ENCODE measurements around the gene SLC5A3.

SLC5A3 gene

GRCh38 chr21:34071683-34072082 is 1.7 kb upstream of the SLC5A3 start:
- DNase-seq (ENCODE audit: low read depth): no peak
- no peak overlapping the region for H3K4me3 ChIP-seq (ENCODE audit: control insufficient read depth, low read depth, low read length)
- TF ChIP-seq CTCF (IDR thresholded peaks at IDR 0.05; ENCODE audit: control insufficient read depth, insufficient read depth, low read depth, low read length, missing control alignments): no peak

GRCh38 chr21:34072145-34073031 is 990 bp upstream of the SLC5A3 start:
- H3K4me3 ChIP-seq (ENCODE audit: control insufficient read depth, low read depth, low read length): peak overlapping the region; percentile 34
- no peak for TF ChIP-seq CTCF (IDR thresholded peaks at IDR 0.05; ENCODE audit: control insufficient read depth, insufficient read depth, low read depth, low read length, missing control alignments)

GRCh38 chr21:34073749-34074282 is 438 bp downstream of the SLC5A3 start:
- DNase-seq (ENCODE audit: low read depth): no peak

More at GRCh38 chr21:34072145-34073031, 990 bp upstream of the SLC5A3 start:
- DNase-seq (ENCODE audit: low read depth): no peak

GRCh38 chr21:34074283-34075090 is 1.1 kb downstream of the SLC5A3 start:
- TF ChIP-seq CTCF (IDR thresholded peaks at IDR 0.05; ENCODE audit: control insufficient read depth, insufficient read depth, low read depth, low read length, missing control alignments): no peak
- no peak for DNase-seq (ENCODE audit: low read depth)
- peak overlapping the region; percentile 72 for H3K4me3 ChIP-seq (ENCODE audit: control insufficient read depth, low read depth, low read length)

More at GRCh38 chr21:34073749-34074282, 438 bp downstream of the SLC5A3 start:
- H3K4me3 ChIP-seq (ENCODE audit: control insufficient read depth, low read depth, low read length): peak overlapping the region; percentile 72
- no peak for TF ChIP-seq CTCF (IDR thresholded peaks at IDR 0.05; ENCODE audit: control insufficient read depth, insufficient read depth, low read depth, low read length, missing control alignments)

- H3K4me3 ChIP-seq (ENCODE audit: control insufficient read depth, low read depth, low read length): peak overlapping the region; percentile 72
- TF ChIP-seq CTCF (IDR thresholded peaks at IDR 0.05; ENCODE audit: control insufficient read depth, insufficient read depth, low read depth, low read length, missing control alignments): no peak
- DNase-seq (ENCODE audit: low read depth): no peak
These were observed 1.7 kb downstream of the SLC5A3 start for GRCh38 chr21:34075091-34075425.

All from AG09309 (cell line).